ENCODE measurements around the gene RASGRP2. TPM values are rescaled to one million over a fixed set of nuclear protein-coding genes. Genes with fewer than 3 reads are reported as not detected.

The RASGRP2 gene
- 0.26 and 0.50 TPM in 2 replicates for total RNA-seq

GRCh38 chr11:64743591-64744543, at the start of gene RASGRP2:
TSS of gene RASGRP2 (minus strand) at chr11:64744142. CDS start at chr11:64742866, 1,276 bp downstream.

GRCh38 chr11:64778473-64779298, 34.7 kb upstream of the RASGRP2 start, which contains the start of gene SF1:
TSS of gene SF1 (minus strand) at chr11:64778542. CDS start at chr11:64778392, 150 bp downstream.

GRCh38 chr11:64759722-64760719, 16.1 kb upstream of the RASGRP2 start, which contains the start of gene PYGM:
TSS of gene PYGM (minus strand) at chr11:64759974. CDS start at chr11:64759898, 76 bp downstream.

GRCh38 chr11:64723117-64723906, 20.6 kb downstream of the RASGRP2 start, which contains the start of gene NRXN2:
TSS of gene NRXN2 (minus strand) at chr11:64723197. CDS start at chr11:64713699, 9,498 bp downstream.

Other genes with a start within 250 kb of the RASGRP2 start
- not detected in 2 replicates for gene SLC22A11, start 188.2 kb downstream of the RASGRP2 start, total RNA-seq
- gene SLC22A12, start 152.9 kb downstream of the RASGRP2 start, total RNA-seq = not detected in 2 replicates
- 8.0 and 92.7 TPM in 2 replicates for gene NRXN2, start 20.9 kb downstream of the RASGRP2 start, total RNA-seq
- 6.0 and 8.8 TPM in 2 replicates for gene PYGM, start 15.8 kb upstream of the RASGRP2 start, total RNA-seq
- 79.8 and 91.2 TPM in 2 replicates for gene SF1, start 34.4 kb upstream of the RASGRP2 start, total RNA-seq
- gene MAP4K2, start 59.1 kb upstream of the RASGRP2 start, total RNA-seq = 12.9 and 13.9 TPM in 2 replicates
- 24.4 and 31.0 TPM in 2 replicates for gene MEN1, start 66.4 kb upstream of the RASGRP2 start, total RNA-seq
- gene CDC42BPG, start 100.5 kb upstream of the RASGRP2 start, total RNA-seq = 0.07 and 0.13 TPM in 2 replicates
- gene EHD1, start 134.5 kb upstream of the RASGRP2 start, total RNA-seq = 121 and 124 TPM in 2 replicates
- 11.0 and 14.9 TPM in 2 replicates for gene ATG2A, start 173.1 kb upstream of the RASGRP2 start, total RNA-seq
- gene PPP2R5B, start 180.5 kb upstream of the RASGRP2 start, total RNA-seq = 19.4 and 28.1 TPM in 2 replicates
- gene GPHA2, start 191.8 kb upstream of the RASGRP2 start, total RNA-seq = not detected in 2 replicates
- not detected in 2 replicates for gene MAJIN, start 228.0 kb upstream of the RASGRP2 start, total RNA-seq

All from smooth muscle cell of the pulmonary artery (primary cell).